GM06990 (cell line): Measurements from ENCODE around the gene FGFBP2.

Experiments used
- DNase-seq: peaks from one replicate; pipeline ENCODE4 v3.0.0-alpha.2; 2011; ENCODE audit not compliant: insufficient read length; ENCODE audit errors: extremely low read depth
- H3K27me3 ChIP-seq: replicated peaks from 2 replicates; pipeline ENCODE4 v1.6.0; 2011; ENCODE audit warnings: low read length; ENCODE audit not compliant: control insufficient read depth, insufficient read depth
- H3K36me3 ChIP-seq: 2 replicates; pipeline ENCODE4 v1.5.1; 2011; ENCODE audit warnings: low read length; ENCODE audit not compliant: control insufficient read depth, insufficient read depth
- H3K4me3 ChIP-seq: replicated peaks from 2 replicates; pipeline ENCODE4 v1.5.1; 2011; ENCODE audit warnings: low read depth, mild to moderate bottlenecking, control low read depth, low read length
- TF ChIP-seq, protein P1 (sequence below): IDR thresholded peaks from 2 replicates; pipeline ENCODE4 v1.5.1; 2011; ENCODE audit warnings: low read length, control low read depth, mild to moderate bottlenecking, inconsistent platforms; ENCODE audit not compliant: insufficient read depth, poor library complexity, severe bottlenecking

Gene FGFBP2

DNA sequence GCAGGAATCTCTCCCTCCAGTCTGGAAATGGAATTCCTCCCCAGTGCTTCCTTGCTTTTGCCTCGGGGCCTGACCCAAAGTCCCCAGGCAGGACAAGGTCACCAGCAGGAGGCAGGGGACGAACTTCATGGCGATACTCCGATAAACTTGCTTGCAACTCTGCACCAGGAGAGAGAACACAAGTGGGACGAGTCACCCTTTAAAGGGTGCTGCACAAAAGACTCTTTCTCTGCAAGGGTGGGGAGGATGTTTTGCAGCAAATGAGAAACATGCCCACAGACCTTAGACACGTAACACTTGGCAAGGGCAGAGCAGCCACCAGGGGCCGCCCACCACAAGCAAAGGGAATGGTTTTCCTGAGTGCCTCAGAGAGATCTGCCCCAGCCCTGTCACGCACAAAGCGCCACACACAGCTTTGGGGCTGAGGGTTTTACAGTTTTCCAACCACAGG, at the start of gene FGFBP2:
Gene FGFBP2, minus strand, starts transcription at position 175 of the 451 bp plus-strand sequence. Its CDS starts 46 bp downstream, at position 129.
- Histone ChIP-seq H3K4me3 (no peak within 1 kb of the TSS), H3K36me3 (no peaks in the 10 kb centered on the region), H3K27me3 (no peaks in the 10 kb centered on the region; the same call in 1 of the 2 replicates)
- TF ChIP-seq, protein P1, sequence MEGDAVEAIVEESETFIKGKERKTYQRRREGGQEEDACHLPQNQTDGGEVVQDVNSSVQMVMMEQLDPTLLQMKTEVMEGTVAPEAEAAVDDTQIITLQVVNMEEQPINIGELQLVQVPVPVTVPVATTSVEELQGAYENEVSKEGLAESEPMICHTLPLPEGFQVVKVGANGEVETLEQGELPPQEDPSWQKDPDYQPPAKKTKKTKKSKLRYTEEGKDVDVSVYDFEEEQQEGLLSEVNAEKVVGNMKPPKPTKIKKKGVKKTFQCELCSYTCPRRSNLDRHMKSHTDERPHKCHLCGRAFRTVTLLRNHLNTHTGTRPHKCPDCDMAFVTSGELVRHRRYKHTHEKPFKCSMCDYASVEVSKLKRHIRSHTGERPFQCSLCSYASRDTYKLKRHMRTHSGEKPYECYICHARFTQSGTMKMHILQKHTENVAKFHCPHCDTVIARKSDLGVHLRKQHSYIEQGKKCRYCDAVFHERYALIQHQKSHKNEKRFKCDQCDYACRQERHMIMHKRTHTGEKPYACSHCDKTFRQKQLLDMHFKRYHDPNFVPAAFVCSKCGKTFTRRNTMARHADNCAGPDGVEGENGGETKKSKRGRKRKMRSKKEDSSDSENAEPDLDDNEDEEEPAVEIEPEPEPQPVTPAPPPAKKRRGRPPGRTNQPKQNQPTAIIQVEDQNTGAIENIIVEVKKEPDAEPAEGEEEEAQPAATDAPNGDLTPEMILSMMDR: peak; percentile 57
- no peak for DNase-seq

DNA sequence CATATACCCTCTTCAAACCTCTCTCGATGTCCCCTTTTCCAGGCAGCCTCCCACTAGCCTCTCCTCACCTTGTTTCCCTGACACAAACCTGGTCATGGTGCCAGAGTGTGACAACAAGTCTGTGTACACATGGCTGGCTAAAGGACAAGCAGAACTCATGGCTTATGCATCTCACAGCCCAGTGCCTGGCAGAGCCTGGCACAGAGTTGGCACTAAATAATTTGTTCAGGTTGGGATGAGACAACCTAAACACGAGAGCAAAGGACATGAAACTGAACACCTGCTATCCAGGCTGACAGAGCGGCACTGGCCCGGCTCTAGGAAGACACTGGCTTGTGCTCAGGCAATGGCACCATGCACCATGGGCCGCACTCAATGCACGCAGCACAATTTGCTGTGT, 48.2 kb upstream of the FGFBP2 start:
- no peak overlapping the region for H3K4me3 ChIP-seq
- DNase-seq: no peak
- no peaks in the 10 kb centered on the region for H3K36me3 ChIP-seq
- TF ChIP-seq, protein P1: no peak
- no peaks in the 10 kb centered on the region; the same call in 1 of the 2 replicates for H3K27me3 ChIP-seq

DNA sequence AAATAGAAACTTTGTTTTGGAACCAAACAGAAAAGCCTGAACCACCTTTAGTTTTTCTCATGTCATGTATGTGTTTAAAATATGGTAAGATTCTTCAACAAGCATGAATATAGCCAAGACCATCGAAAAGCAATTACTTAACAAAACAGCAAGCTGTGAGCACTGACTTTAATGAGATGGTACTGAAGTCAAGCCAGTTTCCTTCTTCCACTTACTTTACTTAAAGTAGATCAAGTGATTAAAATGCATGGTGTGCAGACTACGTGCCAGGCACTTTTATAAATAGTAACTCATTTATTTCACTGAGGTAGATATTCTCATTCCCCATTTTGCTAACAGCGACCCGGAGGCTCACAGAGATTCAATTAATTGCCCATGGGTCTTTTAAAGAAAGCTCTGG, 46.2 kb upstream of the FGFBP2 start:
- Histone ChIP-seq H3K27me3 (no peaks in the 10 kb centered on the region; the same call in 1 of the 2 replicates), H3K4me3 (no peak overlapping the region), H3K36me3 (no peaks in the 10 kb centered on the region)
- no peak for DNase-seq
- TF ChIP-seq, protein P1: no peak

DNA sequence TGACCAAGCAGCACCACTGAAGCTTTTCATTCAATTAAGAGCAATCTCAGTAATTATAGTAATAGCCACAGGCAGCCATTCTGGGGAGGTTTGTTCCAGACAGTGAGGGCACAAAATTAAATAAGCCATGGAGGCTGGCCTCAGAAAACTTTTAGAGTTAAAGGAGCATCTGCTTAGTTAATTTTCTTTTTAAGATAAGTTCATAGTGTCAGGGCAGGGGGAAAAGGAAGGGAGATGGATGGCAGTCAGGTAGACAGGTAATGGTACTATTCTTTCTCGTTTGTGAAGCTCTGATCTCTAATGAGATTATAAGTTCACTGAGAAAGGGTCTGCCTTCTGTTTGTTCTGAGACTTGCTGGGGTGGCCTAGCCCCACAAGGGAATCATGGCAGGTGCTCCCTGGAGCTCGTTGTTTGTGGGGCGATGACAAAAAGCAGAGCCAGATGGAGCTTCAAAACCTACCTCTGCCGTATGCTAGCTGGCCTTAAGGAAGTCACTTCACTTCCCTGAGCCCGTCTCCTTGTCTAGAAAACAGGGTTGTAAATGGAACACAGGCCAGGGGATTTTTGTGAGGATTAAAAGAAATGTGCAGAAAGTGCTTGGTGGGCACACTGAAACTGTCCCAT, 44.6 kb upstream of the FGFBP2 start:
- DNase-seq: no peak
- no peaks in the 10 kb centered on the region; the same call in 1 of the 2 replicates for H3K27me3 ChIP-seq
- H3K4me3 ChIP-seq: no peak overlapping the region
- no peaks in the 10 kb centered on the region for H3K36me3 ChIP-seq
- TF ChIP-seq, protein P1: no peak

GRCh38 chr4:16006771-16007446, 43.9 kb upstream of the FGFBP2 start:
- Histone ChIP-seq H3K36me3 (no peaks in the 10 kb centered on the region), H3K27me3 (no peaks in the 10 kb centered on the region; the same call in 1 of the 2 replicates), H3K4me3 (no peak overlapping the region)
- DNase-seq: no peak
- TF ChIP-seq, protein P1: no peak
